Esophagus mucosa (tissue), 1 donor: ENCODE measurements around the gene INA. TPM values are rescaled to one million over a fixed set of nuclear protein-coding genes. Genes with fewer than 3 reads are reported as not detected.
A peak's percentile ranks its signal among the peaks of the same experiment; 100 is the strongest.

Source experiments
- ATAC-seq: fragments of 200-7000 bp; cut with Tn5 transposase; one replicate; pipeline ENCODE4 v1.9.1; 2020
- total RNA-seq: library from RNA; stranded (reverse); gene quantifications from one replicate; pipeline ENCODE4 v1.2.4, GENCODE V29; 2023
- donor health status: DM: yes; HTN: yes; CAD: no.

INA gene
- total RNA-seq, 1 donor from 2014 or later = 1.4 TPM

DNA sequence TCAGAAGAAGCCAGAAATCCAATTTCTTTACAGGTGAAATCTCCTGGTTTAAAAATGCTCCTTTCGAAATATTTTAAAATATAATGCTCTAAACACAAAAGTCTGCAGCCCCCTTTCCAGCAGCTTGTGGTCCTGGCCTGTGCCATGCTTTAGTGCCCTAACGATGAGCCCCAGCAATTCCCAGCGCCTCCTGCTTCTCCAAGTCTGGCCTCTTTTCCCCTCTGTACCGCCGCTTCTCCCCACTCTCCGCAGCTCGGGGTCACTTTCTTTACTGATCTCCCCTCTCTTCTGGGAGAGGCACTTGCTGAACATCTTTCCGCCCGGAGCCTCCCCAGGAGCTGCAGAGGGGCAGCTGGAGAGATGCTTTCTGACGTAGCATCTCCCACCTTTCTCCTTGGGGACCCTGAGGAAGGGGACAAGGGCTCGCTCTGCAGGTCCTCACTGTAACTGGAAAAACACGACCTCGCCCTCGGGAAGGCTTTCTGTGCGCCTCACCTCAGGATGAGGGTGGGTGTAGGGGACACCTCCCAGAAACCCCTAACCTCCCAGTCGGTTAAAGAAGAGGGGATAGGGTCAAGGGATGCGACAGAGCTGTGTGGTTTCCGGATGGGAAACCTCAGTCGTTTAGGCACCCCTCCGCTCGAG, 565 bp upstream of the INA start:
- no peak for ATAC-seq

DNA sequence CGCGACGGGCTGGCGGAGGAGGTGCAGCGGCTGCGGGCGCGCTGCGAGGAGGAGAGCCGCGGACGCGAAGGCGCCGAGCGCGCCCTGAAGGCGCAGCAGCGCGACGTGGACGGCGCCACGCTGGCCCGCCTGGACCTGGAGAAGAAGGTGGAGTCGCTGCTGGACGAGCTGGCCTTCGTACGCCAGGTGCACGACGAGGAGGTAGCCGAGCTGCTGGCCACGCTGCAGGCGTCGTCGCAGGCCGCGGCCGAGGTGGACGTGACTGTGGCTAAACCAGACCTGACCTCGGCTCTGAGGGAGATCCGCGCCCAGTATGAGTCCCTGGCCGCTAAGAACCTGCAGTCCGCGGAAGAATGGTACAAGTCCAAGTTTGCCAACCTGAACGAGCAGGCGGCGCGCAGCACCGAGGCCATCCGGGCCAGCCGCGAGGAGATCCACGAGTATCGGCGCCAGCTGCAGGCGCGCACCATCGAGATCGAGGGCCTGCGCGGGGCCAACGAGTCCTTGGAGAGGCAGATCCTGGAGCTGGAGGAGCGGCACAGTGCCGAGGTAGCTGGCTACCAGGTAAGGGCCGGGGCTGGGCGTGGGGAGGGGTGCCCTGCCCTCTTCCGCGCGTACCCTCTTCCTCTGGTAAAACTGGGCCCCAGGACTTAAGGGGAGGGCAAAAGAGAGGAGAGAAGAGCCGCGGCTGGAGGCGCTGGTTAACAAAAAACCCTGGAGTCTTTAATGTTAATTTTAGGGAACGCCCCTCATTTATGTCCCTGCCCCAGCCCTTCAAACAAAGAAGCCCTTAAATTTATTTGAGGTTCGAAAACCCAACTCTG, 987 bp downstream of the INA start:
- no peak for ATAC-seq

DNA sequence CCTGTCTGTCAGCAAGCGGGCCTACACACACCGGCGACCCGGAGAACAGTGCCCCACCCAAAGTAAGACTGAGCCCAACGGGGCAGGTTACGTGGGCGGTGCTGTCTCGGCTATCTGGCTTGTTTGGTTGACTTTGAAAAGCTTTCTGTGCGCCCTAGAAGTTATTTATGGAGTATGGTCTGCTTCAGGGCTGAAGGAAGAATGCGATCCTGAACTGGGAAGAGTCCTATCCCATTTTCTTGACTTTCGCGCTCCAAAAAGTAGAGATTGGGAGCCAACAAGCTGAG, 1.5 kb downstream of the INA start:
- no peak for ATAC-seq

DNA sequence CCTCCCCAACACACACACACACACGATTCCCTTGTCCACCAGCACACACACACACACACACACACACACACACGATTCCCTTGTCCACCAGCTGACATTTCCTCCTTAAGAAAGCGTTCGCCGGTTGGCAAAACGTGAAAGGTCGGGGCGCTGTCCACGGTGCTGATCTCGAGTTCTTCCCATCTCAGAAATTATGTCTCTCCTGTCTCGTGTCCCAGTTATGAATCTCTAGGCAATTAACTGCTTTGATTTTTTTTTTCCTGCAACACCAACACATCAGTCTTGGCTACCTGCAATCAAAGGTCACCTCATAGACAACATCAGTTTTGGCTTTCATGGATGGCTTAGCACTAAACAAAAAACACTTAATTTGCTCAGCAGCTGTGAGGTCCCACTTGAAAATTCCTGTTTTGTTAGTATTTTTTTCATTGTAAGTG, 1.9 kb downstream of the INA start:
- no peak for ATAC-seq

DNA sequence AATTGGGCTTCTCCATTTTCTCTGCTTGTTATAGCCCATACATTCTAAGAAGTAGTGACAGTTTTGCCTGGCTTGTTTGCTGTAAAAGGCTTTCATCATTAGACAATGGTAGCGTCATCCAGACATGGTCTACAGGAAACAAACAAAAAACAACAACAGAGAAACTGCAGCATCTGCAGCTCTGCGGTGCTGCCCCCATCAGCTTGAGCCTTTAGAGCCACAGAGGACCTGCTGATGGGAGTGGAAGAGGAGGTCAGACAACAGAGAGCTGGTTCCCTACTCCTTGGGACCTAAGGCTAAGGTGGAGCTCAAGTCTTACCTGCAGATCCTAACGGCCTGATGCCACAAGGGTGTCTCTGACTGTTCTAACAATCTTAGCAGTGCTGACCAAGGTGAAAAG, 3.1 kb downstream of the INA start:
- no peak for ATAC-seq

DNA sequence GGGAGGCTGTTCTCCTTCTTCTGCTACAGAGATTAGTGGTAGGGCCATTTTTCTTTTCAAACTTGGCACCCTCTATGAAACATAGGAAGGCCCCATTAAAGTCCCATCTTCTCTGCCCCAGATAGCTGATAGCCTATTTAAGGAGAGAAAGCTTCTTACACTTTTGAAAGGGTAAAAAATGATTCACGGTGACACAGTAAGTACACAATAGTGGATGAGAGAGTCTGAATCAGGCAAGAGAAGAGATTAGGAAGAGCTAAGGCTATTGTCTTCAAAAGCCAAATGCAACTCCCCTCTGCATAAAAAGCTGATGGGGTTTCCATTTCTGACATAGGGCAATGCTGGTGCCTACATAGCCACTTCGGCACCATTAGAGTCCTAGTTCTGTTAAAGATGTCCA, 3.6 kb downstream of the INA start:
- no peak for ATAC-seq

DNA sequence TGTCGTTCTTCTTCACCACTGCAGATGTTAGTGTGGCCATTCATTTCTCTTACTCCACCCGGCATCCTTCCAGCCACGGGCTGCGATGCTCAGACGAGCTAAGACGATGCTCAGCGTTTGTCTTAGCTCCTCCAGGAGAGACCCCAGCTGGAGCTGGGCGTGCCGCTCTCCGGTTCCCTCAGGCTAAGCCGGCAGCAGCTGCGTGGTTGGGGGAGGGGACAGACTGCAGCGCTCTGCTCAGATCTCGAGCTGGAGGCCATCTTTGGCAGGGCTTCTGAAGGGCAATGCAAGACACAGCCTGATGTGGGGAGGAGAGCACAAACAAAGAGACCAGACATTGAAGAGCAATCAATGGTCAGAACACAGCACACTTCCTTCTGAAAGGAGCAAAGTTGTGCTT, 4.8 kb downstream of the INA start:
- ATAC-seq = no peak

DNA sequence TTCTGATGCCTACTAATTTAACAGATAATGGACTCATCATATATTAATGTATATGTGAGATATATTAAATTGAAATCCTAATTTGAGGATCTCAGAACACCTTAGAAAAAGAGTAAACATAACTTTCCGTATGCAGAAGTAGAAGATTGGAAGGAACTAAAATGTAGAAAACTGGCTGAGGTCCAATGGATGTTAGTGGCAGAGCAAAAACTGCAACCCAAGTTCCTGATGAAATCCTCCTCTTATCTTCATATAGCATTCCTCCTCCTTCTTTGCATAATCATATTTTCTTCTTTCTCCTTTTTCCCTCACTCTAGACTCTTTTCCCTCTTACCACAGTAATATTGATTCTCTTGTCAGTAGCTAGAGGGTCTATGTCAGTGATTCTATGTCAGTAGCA, 6.0 kb downstream of the INA start:
- ATAC-seq = no peak

DNA sequence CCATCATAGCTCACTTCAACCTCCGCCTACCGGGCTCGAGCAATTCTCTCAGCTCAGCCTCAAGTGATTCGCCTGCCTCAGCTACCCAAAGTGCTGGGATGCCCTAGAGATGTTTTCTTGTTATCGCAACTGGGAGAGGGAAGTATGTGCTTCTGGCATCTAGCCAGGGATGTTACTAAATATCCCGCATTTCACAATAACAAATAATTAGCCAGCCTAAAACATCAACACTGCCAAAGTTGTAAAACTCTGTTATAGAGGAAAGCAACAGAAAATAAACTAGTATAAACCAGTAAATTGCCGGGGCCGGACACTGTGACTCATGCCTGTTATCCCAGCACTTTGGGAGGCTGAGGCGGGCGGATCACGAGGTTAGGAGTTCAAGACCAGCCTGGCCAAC, 7.2 kb downstream of the INA start:
- ATAC-seq = no peak

DNA sequence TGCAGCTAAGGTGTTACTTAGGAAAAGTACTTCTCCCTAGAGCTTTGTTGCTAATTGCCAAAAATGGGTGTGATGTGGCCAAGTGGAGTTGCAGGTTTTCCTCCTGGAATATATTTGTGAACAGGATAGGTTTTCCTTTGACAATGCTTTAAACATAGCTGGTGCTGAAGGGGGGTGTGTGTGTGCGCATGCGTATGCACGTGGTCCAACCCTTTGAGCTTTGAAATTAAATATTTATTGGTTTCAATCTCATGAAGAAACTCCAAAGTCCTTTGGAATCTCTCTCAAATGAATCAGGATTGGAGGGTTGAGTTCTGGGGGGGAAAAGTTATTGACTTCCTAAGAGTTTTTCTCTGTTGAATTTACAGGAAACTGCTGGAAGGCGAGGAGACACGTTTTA, 11.1 kb downstream of the INA start:
- no peak for ATAC-seq

DNA sequence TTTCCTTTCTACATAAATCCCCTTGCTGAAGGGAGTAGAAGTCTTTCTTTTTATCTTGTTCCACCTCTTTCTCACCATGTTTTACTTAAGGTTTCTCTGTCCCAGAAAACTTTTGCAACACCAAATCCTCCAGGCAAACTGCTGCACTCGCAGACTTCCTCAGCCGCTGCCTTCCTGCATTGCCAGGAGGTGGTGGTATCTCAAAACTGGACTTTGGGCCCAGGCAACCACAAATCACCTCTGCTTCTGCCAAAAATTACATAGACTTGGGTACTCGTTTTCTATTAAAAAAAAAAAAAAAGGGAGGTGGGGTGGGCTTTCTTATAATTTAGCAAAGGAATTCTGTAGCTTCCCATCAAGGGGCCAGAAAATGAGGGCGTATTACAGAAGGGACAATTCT, 14.7 kb downstream of the INA start:
- no peak for ATAC-seq

DNA sequence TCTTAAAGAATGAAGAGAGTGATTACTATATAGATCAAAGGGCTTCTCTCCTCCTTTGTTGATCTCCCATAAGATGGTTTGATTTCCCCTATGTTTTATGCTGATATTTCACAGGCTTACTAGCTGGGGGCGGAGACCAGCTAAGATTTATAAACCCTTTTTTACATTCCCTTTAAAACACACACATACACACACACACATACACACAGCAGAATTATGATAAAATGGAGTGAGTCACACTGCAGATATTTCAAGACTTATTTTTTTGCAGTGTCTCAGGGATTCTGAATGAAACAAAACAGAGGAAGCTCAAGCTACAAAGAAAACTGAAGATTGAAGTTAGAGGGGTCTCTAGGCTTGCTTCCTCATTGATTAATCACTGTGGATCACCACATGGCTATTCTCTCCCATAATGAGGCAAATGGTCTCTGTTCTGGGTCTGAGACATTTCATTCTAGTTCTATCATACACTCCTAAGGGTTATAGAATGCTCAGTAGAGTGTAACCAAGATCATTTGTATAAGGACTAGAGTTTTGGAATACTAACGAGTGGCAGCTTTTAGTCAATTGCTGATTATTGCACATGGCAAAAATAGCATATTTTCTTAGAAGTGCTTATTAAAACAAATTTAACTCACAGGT, 18.6 kb downstream of the INA start:
- no peak for ATAC-seq

DNA sequence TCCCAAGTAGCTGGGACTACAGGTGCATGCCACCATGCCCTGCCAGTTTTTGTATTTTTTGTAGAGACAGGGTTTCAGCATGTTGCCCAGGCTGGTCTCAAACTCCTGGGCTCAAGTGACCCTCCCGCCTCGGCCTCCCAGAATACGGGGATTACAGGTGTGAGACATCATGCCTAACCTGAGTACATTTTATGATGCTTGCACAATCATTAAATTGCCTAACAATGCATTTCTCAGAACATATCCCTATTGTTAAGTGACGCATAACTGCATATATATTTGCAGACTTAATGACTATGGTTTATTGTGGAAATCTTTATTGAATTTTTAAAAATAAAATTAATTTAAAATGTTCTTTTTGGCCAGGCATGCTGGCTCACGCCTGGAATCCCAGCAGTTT, 30.7 kb downstream of the INA start:
- peak; percentile 77 for ATAC-seq

DNA sequence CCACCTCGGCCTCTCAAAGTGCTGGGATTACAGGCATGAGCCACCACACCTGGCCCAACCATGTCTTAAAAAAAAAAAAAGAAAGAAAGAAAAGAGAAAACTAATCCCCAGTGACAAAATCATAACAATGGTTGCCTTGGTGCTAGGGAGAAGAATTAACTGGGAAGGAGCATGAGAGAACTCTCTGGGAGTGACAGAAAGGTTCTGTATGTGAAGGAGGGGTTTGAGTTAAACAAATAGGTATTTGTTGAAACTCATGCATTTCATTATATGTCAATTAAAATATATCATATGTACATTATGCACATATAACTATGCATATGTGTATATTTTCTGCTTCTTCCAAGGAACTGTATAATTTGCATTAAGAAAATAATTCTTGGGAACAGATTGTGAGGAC, 33.3 kb downstream of the INA start:
- no peak for ATAC-seq

DNA sequence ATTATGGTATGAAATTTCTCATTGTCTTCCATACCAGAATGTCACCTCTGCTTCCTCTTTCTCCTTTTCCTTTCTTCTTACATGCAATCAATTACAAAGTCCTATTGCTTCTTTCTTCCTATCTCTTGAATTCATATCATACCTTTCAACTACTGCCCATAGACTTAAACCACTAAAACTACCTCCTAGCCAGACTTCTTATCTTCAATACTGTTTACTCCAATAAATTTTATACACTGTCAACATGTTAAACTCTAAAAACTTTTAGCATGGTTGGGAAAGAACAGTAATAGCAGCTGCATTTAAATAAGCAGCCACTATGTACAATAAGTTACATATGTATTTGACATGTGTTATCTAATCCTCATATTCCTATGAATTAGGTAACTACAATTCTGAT, 39.1 kb downstream of the INA start:
- ATAC-seq = no peak

DNA sequence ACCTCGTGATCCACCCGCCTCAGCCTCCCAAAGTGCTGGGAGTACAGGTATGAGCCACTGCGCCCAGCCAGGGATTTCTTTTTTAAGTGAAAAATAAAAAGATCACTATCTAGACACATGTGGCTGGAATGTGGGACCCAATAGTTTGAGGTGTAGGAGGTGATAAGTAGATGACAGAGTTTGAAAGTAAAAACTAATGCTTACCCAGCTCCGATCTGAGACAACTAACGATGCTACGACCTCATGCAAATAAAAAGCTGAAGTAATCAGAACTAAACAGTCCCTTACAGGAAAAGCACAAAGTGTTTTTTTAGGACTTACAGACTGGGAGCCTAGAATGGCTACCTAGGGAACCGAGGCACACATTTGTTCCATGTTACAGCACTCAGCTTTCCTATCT, 51.0 kb downstream of the INA start:
- no peak for ATAC-seq

DNA sequence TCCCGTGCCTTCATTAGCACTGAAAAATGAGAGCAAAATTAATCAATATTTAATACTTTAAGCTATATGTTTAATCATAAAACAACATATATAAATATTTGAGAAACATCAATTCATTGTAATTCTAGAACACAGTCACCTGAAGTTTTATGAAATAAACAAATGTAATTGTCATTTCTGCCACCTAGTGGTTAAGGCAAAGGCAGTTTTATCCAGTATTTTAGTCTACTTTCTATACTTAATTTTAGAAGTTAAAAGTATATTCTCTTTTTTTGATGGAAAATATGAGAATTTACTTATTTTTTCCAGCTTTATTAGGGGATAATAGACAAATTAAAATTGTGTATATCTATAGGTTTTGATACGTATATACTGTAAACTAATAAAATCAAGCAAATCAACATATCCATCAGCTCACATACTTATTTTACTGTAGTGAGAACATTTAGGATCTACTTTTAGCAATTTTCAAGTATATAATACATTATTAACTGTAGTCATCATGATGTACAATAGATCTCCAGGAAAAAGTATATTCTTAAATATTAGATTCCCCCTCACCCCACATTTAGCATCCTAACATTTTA, 57.1 kb downstream of the INA start:
- ATAC-seq = no peak

DNA sequence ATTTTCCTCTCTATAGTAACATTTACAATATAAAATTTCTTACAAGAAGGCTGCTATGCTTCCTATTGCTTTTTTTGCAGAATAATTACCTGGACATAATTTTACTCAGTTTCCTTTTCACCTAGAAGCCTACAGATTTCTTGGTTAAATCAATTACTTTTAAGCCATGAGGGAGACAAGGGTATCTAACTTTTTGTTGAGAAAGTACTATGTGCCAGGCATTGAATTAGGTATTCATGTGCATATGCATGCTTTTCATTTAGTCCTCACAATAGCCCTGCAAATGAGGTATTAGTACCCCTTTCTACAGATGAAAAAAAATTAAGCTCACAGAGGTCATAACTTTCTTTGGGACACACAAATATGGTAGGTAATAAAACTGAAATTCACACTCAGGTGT, 57.6 kb downstream of the INA start:
- ATAC-seq = no peak

DNA sequence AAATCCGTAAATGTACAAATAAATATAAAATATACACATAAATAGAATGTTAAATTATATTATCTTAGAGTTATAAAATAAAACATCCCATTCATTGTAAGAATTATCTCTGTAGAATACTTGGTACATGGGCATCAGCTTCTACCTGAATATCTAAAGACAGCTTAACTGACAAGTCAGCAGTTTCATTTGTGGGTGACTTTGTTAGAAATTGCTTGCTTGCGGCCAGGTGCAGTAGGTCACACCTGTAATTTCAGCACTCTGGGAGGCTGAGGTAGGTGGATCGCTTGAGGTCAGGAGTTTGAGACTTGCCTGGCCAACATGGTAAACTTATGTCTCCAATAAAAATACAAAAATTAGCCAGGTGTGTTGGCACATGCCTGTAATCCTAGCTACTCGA, 59.4 kb downstream of the INA start:
- no peak for ATAC-seq
